Fibroblast of villous mesenchyme (primary cell): ENCODE data around the gene CFAP58. TPM values are rescaled to one million over a fixed set of nuclear protein-coding genes. Genes with fewer than 3 reads are reported as not detected.
A peak's percentile ranks its signal among the peaks of the same experiment; 100 is the strongest.

Experiments
- DNase-seq: peaks from one replicate; pipeline ENCODE4 v3.0.0-alpha.2; 2010; ENCODE audit warnings: low read depth
- H3K4me3 ChIP-seq: 2 replicates; pipeline ENCODE4 v1.5.1; 2011; ENCODE audit warnings: low read depth, mild to moderate bottlenecking, low read length
- total RNA-seq: library from RNA; depleted of rRNA; stranded (reverse); fragments of >200 nt; gene quantifications from 2 replicates; pipeline ENCODE4 v1.2.3, GENCODE V29; 2012
- TF ChIP-seq, protein P1 (sequence below): IDR thresholded peaks from 2 replicates; pipeline ENCODE4 v1.5.1; 2012; ENCODE audit warnings: low read depth, mild to moderate bottlenecking, low read length; ENCODE audit not compliant: insufficient read depth

CFAP58 gene
- total RNA-seq, 1 donor = 0.43 TPM

GRCh38 chr10:104337521-104337984, 16.1 kb upstream of the CFAP58 start:
- H3K4me3 ChIP-seq = peak overlapping the region; percentile 87
- peak; percentile 55 for DNase-seq
- TF ChIP-seq, protein P1, sequence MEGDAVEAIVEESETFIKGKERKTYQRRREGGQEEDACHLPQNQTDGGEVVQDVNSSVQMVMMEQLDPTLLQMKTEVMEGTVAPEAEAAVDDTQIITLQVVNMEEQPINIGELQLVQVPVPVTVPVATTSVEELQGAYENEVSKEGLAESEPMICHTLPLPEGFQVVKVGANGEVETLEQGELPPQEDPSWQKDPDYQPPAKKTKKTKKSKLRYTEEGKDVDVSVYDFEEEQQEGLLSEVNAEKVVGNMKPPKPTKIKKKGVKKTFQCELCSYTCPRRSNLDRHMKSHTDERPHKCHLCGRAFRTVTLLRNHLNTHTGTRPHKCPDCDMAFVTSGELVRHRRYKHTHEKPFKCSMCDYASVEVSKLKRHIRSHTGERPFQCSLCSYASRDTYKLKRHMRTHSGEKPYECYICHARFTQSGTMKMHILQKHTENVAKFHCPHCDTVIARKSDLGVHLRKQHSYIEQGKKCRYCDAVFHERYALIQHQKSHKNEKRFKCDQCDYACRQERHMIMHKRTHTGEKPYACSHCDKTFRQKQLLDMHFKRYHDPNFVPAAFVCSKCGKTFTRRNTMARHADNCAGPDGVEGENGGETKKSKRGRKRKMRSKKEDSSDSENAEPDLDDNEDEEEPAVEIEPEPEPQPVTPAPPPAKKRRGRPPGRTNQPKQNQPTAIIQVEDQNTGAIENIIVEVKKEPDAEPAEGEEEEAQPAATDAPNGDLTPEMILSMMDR = no peak

GRCh38 chr10:104337985-104338735, 15.5 kb upstream of the CFAP58 start, which contains the start of gene ITPRIP:
Gene ITPRIP (minus strand): TSS chr10:104338465. CDS start chr10:104316051, 22,414 bp downstream.
- TF ChIP-seq, protein P1 = peak; percentile 21
- DNase-seq = peak; percentile 93
- H3K4me3 ChIP-seq = peak within 1 kb of the TSS; percentile 87

DNA sequence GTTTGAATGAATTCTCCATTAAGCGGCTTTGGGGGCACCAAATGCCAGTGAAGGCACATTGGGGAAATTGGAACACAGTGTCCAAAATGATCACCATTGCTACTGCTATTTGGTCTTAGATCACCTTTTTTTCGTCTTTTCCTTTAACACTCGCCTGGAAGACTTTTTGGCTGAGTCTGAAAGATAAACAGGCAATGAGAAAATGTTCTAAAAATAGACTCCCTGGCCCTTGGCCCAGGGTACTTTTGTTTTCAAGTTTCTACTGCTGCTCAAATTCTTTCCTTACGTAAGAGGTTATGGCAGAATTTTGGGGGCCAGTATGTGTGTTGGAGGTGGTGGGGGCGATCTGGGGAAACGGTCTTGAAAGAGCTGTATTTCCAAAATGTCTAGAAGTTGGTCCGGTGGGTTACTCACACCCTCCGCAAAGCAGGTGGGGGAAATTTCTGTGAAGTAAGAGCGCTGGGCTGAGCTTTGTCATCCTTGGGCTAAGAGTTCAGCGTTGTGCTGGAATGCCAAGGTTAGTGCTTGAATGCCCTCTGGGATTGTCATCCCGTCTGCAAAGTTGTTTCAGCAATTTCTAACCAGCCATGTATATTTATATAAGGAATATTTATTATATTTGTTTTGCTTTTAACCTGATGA, 14.0 kb upstream of the CFAP58 start:
- TF ChIP-seq, protein P1 = no peak
- DNase-seq = peak; percentile 85
- H3K4me3 ChIP-seq = peak overlapping the region; percentile 87

GRCh38 chr10:104340111-104340526, 13.5 kb upstream of the CFAP58 start:
- DNase-seq = no peak
- TF ChIP-seq, protein P1 = no peak
- H3K4me3 ChIP-seq = no peak overlapping the region

GRCh38 chr10:104340641-104341040, 13.0 kb upstream of the CFAP58 start:
- no peak overlapping the region for H3K4me3 ChIP-seq
- TF ChIP-seq, protein P1 = no peak
- DNase-seq = no peak

GRCh38 chr10:104342941-104343411, 10.7 kb upstream of the CFAP58 start:
- DNase-seq = no peak
- H3K4me3 ChIP-seq = no peak overlapping the region

More at GRCh38 chr10:104342941-104343411, 10.7 kb upstream of the CFAP58 start:
- TF ChIP-seq, protein P1 = no peak
